Fibroblast of mammary gland (primary cell): ENCODE data around the gene FTO.

ENCODE experiments used
- DNase-seq: peaks from one replicate; pipeline ENCODE4 v3.0.0-alpha.2; 2010; ENCODE audit warnings: low read depth
- H3K4me3 ChIP-seq: 2 replicates; pipeline ENCODE4 v1.5.1; 2011; ENCODE audit warnings: low read depth, mild to moderate bottlenecking, low read length, moderate library complexity; ENCODE audit not compliant: control insufficient read depth
- TF ChIP-seq, protein P1 (sequence below): conservative IDR thresholded peaks from 2 replicates; pipeline ENCODE4 v1.5.1; 2011; ENCODE audit warnings: low read depth, low read length, inconsistent platforms; ENCODE audit not compliant: control insufficient read depth, insufficient read depth

FTO gene

DNA sequence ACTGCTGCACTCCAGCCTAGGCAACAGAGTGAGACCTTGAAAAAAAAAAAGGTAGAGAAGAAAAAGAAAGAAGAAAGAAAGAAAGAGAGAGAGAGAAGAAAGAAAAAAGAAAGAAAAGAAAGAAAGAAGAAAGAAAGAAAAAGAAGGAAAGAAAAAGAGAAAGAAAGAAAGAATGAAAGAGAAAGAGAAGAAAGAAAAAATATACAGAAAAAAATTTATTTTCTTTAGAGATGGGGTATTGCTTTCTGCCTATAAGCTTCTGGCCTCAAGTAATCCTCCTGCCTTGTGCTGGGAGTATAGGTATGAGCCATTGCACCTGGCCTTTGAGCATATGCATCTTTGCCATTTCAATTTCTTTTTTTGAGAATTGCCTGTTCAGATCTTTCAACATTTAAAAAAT, 425.9 kb downstream of the FTO start:
- H3K4me3 ChIP-seq: no peak overlapping the region
- DNase-seq: no peak
- TF ChIP-seq, protein P1, sequence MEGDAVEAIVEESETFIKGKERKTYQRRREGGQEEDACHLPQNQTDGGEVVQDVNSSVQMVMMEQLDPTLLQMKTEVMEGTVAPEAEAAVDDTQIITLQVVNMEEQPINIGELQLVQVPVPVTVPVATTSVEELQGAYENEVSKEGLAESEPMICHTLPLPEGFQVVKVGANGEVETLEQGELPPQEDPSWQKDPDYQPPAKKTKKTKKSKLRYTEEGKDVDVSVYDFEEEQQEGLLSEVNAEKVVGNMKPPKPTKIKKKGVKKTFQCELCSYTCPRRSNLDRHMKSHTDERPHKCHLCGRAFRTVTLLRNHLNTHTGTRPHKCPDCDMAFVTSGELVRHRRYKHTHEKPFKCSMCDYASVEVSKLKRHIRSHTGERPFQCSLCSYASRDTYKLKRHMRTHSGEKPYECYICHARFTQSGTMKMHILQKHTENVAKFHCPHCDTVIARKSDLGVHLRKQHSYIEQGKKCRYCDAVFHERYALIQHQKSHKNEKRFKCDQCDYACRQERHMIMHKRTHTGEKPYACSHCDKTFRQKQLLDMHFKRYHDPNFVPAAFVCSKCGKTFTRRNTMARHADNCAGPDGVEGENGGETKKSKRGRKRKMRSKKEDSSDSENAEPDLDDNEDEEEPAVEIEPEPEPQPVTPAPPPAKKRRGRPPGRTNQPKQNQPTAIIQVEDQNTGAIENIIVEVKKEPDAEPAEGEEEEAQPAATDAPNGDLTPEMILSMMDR: no peak

DNA sequence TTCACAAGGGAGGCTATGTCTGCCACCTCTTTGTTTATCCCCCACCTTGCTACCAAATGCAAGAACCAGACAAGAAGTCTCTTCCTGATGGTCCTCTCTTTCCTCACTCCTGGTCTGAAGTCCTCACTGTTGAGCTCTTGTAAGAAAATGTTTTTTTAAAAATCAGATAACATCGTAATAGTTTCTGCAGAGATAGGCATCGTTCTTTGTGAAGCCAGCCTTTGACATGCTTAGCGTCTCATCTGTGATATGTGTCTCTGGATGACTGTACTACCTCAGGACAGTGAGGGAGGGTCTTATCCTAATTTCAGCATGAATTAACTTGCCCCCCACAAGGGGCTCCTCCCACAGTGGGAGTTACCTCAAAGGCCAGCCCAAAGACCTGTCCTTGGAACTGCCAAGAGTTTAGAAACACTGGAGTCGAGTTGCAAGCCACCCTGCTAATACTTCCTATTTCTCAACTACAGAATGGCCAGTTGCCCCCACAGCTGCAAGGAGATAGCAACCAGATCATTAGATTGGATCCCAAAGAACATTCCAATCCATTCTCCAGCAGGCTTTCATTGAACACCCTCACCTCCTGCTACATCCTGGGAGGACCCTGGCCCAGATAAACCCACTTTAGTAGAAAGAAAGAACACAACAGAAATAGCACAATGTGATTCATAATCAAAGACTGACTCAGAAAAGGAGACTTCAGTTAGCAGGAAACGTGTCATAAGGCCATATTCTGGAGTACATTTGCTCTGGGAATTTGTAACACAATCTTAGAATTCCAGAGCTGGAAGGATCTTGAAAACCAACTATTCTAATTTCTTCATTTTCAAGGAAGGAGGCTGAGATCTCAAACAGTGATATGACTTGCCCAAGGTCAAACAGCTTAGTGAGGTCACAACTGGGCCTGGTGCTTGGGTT, 431.7 kb downstream of the FTO start:
- TF ChIP-seq, protein P1: no peak

DNA sequence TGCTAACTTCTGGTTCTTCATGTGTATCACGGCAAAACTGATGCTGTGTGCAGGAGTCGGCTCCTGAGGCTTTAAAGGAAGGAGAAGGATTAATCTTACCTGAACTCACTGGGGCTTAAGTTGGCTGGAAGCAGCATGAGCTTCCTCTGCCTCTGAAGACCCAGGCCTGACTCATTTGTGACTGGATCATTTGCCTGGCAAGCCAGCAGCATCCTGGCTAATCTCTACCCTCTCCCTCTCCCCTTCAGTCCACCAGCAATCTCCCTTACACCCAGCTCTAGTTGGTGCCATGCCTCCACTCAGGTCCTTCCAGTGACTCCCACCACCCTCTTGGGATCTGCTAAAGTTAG, 432.3 kb downstream of the FTO start:
- DNase-seq: peak; percentile 69
- TF ChIP-seq, protein P1: no peak
- H3K4me3 ChIP-seq: no peak overlapping the region

More for the DNA sequence above, 431.7 kb downstream of the FTO start:
- peak; percentile 71 for DNase-seq
- H3K4me3 ChIP-seq: no peak overlapping the region

DNA sequence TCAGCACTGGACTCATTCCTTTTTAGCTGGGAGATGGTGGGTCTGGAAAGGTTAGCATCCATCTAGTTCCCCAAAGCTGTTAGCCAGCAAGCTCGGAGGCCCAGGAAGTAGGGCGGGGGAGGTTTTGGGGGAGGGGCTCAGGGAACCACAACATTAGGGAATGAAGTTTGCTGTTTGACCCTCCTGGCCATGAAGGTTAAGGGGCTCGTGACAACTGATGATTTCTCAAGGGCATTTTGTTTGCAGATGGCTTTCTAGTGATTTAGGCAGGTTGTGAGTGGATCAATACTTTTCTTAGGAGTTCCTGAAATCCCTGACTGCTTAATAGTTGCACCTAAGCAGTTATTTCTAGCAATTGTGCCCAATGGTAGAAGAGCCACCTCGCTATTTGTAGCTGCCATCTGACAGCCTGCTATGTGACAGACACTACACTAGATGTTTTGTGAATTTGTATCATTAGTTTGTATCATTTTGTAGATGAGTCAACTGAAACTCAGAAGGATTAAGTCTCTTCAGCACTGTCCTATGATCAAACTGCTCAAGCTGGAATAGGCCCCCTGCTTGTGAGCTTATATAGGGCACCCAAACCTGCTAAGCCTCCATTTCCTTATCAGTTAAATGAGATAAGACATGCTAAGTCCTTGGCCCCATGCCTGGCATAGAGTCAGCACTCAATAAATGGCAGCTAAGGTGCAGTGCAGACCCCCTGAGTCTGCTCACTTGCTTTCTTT, 436.3 kb downstream of the FTO start:
- TF ChIP-seq, protein P1: no peak
- no peak for DNase-seq

DNA sequence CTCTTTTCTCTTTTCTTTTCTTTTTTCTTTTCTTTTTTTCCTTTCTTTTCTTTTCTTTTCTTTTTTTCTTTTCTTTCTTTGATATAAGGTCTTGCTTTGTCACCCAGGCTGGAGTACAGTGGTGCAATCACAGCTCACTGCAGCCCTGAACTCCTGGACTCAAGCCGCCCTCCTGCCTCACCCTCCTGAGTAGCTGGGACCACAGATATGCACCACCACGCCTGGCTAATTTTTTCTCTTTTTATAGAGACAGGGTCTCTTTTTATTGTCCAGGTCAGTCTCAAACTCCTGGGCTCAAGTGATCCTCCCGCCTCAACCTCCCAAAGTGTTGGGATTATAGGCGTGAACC, 436.8 kb downstream of the FTO start:
- no peak for DNase-seq
- TF ChIP-seq, protein P1: no peak
- no peak overlapping the region for H3K4me3 ChIP-seq

More for the DNA sequence above, 436.3 kb downstream of the FTO start:
- no peak overlapping the region for H3K4me3 ChIP-seq

DNA sequence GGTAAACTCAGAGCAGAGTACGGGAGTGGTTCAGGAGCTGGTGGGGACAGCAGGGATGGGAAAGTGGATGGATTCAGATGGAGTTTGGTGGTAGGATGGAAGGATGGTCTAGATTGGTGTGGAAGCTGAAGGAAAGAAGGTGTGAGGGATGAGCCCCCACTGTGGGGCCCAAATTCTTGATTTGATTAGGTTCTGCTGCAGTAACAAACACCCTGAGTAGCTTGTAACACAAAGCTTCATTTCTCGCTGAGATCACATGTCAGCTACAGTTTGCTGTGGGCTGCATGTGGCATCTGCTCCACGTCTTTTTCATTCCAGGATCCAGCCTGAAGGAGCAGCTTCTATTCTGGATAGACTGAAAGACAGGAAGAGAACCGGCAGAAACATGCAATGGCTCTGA, 438.8 kb downstream of the FTO start:
- TF ChIP-seq, protein P1: no peak
- no peak for DNase-seq

More for the DNA sequence above, 438.8 kb downstream of the FTO start:
- no peak overlapping the region for H3K4me3 ChIP-seq
